Stimulated activated effector memory CD8-positive, alpha-beta T cell treated with anti-CD3 and anti-CD28 coated beads, Interleukin-12 subunit alpha, Interleukin-12 subunit beta, amount 100 ng/mL, for 72 hours (primary cell): ENCODE data around the gene GALC.

Source experiments
- ATAC-seq: fragments of 150-1000 bp; cut with Tn5 transposase; 2 replicates; pipeline ENCODE4 v1.10.0; 2021
- DNase-seq, 2 donors: peaks; one replicate each; pipeline ENCODE4 v3.0.0; 2021 to 2022; ENCODE audit warnings: low spot score in 2 of 2
- H3K27ac Mint-ChIP-seq: one replicate; pipeline ENCODE4 v1.8.0; 2022; ENCODE audit warnings: mild to moderate bottlenecking, mixed read lengths
- H3K36me3 Mint-ChIP-seq: one replicate; pipeline ENCODE4 v1.8.0; 2022; ENCODE audit warnings: mild to moderate bottlenecking, mixed read lengths
- H3K4me1 Mint-ChIP-seq: one replicate; pipeline ENCODE4 v1.8.0; 2022; ENCODE audit warnings: mixed read lengths
- H3K4me3 Mint-ChIP-seq: one replicate; pipeline ENCODE4 v1.8.0; 2022; ENCODE audit warnings: mild to moderate bottlenecking, mixed read lengths
- H3K9me3 Mint-ChIP-seq: one replicate; pipeline ENCODE4 v1.8.0; 2022; ENCODE audit warnings: mixed read lengths

Gene GALC

DNA sequence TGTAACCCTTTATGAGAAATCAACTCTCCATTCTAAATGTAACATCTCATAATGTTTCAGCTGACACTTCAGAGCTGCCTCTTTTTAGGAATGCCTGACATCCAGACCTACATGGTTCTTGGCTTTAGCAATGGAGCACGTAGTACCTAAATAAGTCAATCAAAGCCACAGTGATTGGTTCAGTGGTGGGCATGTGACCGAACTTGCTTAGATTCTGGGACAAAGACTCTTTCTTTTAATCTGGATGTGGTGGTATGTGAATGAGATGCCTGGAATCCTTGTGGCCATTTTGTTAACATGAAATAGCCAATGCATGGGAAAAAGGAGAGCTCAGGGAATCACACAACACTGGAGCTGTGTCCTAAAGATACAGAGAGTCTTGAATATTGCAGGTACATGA, 23.8 kb upstream of the GALC start:
- ATAC-seq (no peak), DNase-seq (no peak)
- H3K9me3 Mint-ChIP-seq, result peaks cover 4% of the 10 kb centered on the region
- peaks cover 64% of the 10 kb centered on the region for H3K36me3 Mint-ChIP-seq
- peak overlapping the region; percentile 81 for H3K27ac Mint-ChIP-seq
- H3K4me1 Mint-ChIP-seq, result peaks cover 68% of the 10 kb centered on the region
- H3K4me3 Mint-ChIP-seq, result peak overlapping the region; percentile 35

DNA sequence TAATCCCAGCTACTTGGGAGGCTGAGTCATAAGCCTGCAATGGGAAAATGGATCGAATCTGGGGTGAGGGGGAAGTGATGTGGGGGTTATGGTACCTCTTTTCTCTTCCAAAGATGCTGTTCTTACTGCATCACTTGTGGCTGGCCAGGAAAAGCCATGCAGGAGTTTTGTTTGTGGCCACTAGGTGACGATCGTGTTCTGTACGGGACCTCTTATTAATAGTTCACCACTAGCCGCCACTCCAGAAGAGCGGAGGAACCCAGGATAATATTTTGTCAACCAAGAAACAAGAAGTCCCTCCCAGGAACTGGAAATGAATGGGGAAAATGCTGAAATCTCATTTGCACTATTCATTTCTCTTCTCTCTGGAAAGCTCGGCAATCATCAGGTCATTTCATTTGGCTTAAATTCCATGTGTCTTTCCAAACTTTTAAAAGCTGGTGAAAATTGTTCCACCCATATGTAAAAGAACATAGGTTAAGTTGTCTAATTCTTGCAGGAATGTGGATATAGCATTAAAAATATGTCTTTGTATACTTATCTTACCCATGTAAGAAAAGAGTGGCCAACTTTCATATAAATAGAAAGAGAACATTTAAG, 20.9 kb upstream of the GALC start:
- Mint-ChIP-seq H3K27ac (peak overlapping the region; percentile 96), H3K36me3 (peaks cover 88% of the 10 kb centered on the region), H3K4me1 (peaks cover 77% of the 10 kb centered on the region), H3K9me3 (no peaks in the 10 kb centered on the region), H3K4me3 (peak overlapping the region; percentile 79)
- peak; percentile 79 for ATAC-seq
- no peak for DNase-seq

DNA sequence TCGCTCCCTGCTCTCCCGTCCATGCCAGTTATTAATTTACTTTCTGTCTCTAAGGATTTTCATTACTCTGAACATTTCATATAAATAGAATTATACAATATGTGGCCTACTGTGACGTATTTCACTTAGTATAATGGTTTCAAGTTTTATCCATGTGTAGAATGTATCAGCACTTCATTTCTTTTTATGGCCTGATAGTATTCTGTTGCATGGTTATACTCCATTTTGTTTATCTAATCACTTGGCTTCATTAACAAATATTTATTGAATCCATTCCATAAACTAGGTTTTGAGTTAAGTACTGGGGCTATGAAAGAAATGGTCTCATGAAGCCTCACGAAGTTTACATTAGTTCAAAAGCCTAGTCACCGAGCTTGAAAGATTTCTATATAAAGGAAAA, 19.5 kb upstream of the GALC start:
- Mint-ChIP-seq H3K9me3 (no peaks in the 10 kb centered on the region), H3K27ac (peak overlapping the region; percentile 96), H3K4me3 (peak overlapping the region; percentile 79), H3K4me1 (peaks cover 78% of the 10 kb centered on the region), H3K36me3 (peaks cover 90% of the 10 kb centered on the region)
- DNase-seq (no peak), ATAC-seq (no peak)

DNA sequence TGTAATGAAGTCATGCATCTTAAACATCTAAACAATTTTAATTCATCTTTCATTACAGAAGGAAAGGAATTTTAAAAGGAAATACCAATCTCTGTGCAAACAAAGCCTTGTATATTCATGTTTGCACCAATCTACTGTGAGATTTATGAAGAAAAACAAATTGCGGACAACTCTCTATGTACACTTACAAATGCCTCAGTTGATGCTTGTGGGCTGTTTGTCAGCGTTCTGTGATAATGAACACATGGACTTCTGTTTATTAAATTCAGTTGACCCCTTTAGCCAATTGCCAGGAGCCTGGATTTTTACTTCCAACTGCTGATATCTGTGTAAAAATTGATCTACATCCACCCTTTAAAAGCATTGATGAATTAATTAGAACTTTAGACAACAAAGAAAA, 17.3 kb upstream of the GALC start:
- Mint-ChIP-seq H3K4me3 (peak overlapping the region; percentile 79), H3K27ac (peak overlapping the region; percentile 96), H3K36me3 (peaks cover 86% of the 10 kb centered on the region), H3K4me1 (peaks cover 68% of the 10 kb centered on the region), H3K9me3 (no peaks in the 10 kb centered on the region)
- ATAC-seq, result no peak
- DNase-seq, result no peak

DNA sequence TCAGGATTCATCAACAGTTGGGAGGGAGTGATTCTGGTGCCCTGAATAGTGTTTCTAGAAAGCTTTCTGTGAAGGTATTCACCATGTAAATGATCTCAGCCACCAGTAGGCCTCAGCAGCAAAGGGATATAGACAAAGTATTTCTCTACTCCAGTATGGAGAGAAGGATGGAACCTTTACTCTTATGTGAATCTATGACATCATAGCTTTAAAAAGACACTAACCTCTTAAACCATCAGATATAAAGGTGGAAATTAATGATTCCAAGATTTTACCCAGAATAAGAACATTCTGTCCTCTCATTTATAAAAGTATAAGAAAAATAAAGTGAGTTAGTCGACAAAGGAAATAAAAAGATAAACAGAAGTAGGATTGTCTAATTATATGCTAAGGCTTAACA, 16.5 kb upstream of the GALC start:
- H3K4me1 Mint-ChIP-seq, result peaks cover 72% of the 10 kb centered on the region
- peak overlapping the region; percentile 96 for H3K27ac Mint-ChIP-seq
- no peak for DNase-seq
- peaks cover 89% of the 10 kb centered on the region for H3K36me3 Mint-ChIP-seq
- no peaks in the 10 kb centered on the region for H3K9me3 Mint-ChIP-seq
- peak overlapping the region; percentile 79 for H3K4me3 Mint-ChIP-seq
- ATAC-seq, result no peak

DNA sequence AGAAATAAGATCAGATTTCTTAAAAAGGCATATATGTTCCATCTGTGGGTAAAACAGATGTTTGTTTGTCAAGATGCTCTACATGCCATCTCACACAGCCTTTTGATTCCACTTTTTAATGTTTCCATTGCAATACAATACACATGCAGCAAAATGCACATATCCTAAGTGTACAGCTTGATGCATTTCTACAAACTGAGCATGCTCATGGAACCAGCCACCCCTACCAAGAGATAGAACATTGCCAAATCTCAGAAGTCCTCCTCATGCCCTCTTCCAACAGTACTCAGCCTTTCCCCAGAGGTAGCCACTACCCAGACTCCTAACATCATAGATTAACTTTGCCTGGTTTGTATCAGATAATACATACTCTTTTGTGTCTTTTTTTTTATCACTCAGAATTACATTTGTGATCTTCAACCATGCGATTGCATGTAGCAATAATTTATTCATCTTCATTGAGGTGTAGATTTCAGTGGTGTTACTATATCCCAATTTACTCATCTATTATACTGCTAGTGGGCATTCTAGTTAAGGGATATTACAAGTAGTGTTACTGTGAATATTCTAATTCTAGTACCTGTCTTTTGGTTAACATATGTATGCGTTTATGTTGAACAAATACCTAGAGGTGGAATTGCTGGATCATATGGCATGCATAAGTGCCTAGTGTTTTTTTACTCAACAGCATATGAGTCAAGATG, 15.2 kb upstream of the GALC start:
- Mint-ChIP-seq H3K4me1 (peaks cover 68% of the 10 kb centered on the region), H3K27ac (peak overlapping the region; percentile 96), H3K36me3 (peaks cover 80% of the 10 kb centered on the region), H3K4me3 (peak overlapping the region; percentile 79), H3K9me3 (no peaks in the 10 kb centered on the region)
- DNase-seq, result no peak
- ATAC-seq, result no peak

DNA sequence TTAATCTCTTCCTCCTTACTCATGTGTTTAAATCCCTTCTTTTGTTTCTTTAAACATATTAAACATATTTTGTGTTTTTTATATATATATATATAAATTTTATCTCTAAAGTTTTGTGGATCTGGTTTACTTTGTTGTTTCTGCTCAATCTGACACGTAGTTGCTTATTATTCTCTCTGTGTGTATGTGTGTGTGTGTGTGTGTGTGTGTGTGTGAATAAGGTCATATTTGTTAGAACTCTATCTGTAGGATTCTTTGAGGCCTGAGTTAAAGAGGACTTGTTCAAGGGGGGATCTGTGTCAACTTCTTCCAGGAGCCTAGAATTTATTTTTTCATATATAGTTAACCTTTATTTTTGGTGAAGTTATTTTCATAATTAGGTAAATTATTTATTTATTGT, 14.6 kb upstream of the GALC start:
- no peak for ATAC-seq
- Mint-ChIP-seq H3K4me3 (peak overlapping the region; percentile 79), H3K4me1 (peaks cover 70% of the 10 kb centered on the region), H3K36me3 (peaks cover 75% of the 10 kb centered on the region), H3K9me3 (no peaks in the 10 kb centered on the region), H3K27ac (peak overlapping the region; percentile 96)
- DNase-seq, result no peak

DNA sequence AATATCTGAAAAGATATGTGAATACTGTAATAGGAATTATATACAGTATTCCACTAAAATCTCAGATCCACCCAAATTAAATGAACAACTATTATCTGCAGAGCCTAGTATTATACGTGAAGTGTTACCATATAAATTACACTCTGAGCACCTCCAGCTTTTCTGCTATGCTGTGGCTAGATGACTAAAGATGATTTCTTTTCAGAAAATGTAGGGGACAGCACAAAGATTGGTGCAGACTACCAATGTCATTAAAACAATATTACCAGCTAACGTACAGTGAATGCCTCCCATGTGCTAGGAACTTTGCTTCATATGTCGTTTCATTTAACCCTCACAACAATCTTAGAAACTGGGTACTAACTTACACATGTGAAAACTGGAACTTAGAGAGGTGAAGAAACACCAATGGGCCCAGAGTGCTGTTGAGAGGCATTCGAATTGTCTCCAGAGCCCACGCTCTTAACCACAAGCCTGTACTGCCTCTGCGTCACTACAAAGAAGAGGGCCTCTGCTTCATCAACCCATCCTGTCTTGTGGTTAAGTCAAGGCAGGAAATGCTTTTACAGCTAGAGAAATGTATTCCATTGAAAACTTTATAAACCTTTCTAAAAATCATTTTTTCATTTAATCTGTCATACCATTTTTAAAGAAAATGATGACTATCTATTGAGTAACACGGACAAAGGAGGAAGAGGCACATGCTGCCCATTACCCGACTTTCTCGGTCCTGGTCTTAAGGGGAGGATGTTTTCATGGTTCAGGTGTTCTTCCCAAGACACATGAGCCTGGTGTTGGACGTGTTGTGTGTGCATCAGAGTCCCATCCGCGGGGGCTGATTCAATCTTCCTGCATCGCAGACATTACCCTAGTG, 13.2 kb upstream of the GALC start:
- peaks cover 61% of the 10 kb centered on the region for H3K36me3 Mint-ChIP-seq
- no peaks in the 10 kb centered on the region for H3K9me3 Mint-ChIP-seq
- ATAC-seq (peak; percentile 98), DNase-seq (peak; percentile 38 to 74)
- H3K27ac Mint-ChIP-seq, result peak overlapping the region; percentile 96
- H3K4me1 Mint-ChIP-seq, result peaks cover 64% of the 10 kb centered on the region
- peak overlapping the region; percentile 79 for H3K4me3 Mint-ChIP-seq

DNA sequence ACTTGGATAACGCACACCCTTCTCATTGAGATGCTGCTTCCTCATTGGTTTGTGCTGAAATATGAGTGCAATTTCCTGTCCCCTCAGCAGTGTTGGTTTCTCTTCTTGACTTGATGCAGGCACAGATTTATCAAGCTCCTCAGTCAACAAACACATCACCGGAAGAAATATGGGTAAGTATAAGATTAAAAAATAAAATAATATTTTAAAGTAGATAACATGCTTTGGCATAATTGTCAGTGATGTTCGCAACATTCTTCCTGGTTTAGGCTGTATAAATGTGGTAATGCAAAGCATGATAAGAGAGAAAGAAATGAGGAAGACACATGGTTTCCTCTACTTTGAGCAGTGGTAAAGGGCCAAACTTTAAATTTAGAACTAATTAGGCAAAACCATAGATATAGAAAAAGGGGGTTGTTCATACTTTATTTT, 12.1 kb upstream of the GALC start, which contains the start of gene GPR65:
TSS of gene GPR65 (plus strand) at position 86 of the 432 bp plus-strand sequence. CDS start 5,713 bp downstream, outside the sequence.
- Mint-ChIP-seq H3K4me3 (peak within 1 kb of the TSS; percentile 79), H3K27ac (peak within 1 kb of the TSS; percentile 96), H3K9me3 (no peaks in the 10 kb centered on the region), H3K4me1 (peaks cover 60% of the 10 kb centered on the region), H3K36me3 (peaks cover 49% of the 10 kb centered on the region)
- ATAC-seq, result peak; percentile 58
- DNase-seq, result peak in 1 of 2 donors; percentile 65

DNA sequence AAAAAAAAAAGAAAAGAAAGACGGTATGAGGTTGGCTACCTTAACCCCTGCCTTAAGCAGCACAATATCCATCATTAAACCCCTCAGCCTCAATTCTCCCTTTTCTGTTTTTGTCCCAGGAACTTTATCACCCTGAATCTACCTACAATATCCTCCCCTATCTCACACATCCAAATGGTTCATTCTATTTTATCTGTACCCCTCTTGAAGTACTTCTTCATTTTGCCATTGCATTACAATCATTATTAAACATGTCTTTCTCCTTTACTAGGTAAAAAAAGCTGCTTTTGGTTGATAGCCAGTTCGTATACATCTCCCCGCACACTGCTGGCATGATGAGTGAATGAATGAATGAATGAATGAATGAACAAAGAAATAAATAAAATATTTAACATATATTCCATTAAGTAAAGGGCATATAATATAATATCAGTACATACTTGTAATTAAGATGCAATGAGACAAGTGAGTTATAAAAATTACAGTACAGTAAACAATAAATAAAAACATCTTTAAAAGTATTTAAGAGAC, 11.6 kb upstream of the GALC start:
- Mint-ChIP-seq H3K9me3 (no peaks in the 10 kb centered on the region), H3K27ac (peak overlapping the region; percentile 96), H3K36me3 (peaks cover 44% of the 10 kb centered on the region), H3K4me1 (peaks cover 57% of the 10 kb centered on the region), H3K4me3 (peak overlapping the region; percentile 79)
- DNase-seq (no peak), ATAC-seq (no peak)

DNA sequence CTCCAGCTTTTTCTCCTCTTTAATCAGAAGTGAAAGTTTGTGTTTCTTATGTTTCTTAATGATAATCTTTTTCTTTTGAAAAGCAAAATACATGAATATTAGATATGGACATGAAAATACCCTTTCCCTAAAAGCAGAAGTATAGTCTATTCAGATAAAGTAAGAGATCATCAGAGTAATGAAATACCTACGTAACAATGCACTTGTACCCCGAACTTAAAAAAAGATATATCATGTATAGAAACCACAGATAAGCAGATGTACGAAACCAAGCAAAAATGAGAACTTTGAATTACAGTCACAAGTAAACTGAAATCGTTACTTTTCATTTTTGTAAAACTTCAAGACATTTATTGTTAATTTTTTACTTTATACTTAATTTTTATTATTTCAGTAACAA, 10.4 kb upstream of the GALC start:
- DNase-seq (no peak), ATAC-seq (no peak)
- Mint-ChIP-seq H3K36me3 (peaks cover 33% of the 10 kb centered on the region), H3K27ac (no peak overlapping the region), H3K9me3 (no peaks in the 10 kb centered on the region), H3K4me1 (peaks cover 56% of the 10 kb centered on the region), H3K4me3 (peak overlapping the region; percentile 26)

DNA sequence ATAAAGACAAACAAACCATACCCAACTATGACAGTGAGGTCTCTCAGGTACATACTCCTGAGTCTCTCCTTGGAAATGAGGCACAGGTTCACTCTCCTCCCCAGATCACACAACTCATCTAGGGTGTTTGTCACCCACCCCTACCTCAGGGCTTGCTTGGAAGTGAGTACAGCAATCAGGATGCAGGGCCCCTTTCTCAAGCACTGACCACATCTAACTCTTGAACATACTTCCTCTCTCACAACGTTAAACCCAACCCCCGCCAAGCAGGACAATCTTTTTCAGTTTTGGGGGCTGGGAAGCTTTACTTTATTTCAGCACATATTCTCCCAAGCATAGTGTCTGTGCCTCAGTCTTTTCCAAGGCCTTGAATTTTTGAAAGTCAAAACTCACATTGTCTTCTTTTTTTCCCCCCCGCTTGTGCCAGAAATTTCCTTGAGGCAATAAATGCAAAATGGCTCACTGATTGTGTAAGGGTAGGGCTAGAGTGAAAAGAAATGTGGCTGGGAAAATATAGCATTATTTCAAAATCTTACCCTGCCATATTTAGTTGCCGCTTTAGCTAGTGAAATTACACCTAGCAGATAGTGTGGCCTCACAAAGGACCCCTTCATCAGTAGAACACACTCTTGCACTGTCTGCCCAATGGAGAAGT, 9.6 kb upstream of the GALC start:
- Mint-ChIP-seq H3K36me3 (peaks cover 24% of the 10 kb centered on the region), H3K27ac (peak overlapping the region; percentile 79), H3K4me1 (peaks cover 48% of the 10 kb centered on the region), H3K9me3 (no peaks in the 10 kb centered on the region), H3K4me3 (peak overlapping the region; percentile 26)
- ATAC-seq (no peak), DNase-seq (no peak)

DNA sequence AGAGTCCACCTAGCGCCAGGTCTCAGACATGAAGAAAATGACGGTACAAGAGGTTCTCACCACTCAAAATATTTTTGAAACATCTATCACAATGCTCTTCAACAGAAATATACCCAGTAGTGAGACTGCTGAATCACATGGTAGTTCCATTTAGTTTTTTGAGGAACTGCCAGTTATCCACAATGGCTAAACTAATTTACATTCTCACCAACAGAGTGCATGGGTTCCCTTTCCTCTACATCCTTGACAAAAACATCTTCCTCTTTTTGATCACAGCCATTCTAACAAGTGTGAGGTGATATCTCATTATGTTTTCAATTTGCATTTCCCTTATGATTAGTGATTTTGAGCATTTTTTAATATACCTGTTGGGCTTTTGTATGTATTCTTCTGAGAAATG, 6.3 kb upstream of the GALC start:
- Mint-ChIP-seq H3K9me3 (no peaks in the 10 kb centered on the region), H3K4me3 (no peak overlapping the region), H3K27ac (no peak overlapping the region), H3K36me3 (peaks cover 8% of the 10 kb centered on the region), H3K4me1 (peaks cover 53% of the 10 kb centered on the region)
- DNase-seq (no peak), ATAC-seq (no peak)

DNA sequence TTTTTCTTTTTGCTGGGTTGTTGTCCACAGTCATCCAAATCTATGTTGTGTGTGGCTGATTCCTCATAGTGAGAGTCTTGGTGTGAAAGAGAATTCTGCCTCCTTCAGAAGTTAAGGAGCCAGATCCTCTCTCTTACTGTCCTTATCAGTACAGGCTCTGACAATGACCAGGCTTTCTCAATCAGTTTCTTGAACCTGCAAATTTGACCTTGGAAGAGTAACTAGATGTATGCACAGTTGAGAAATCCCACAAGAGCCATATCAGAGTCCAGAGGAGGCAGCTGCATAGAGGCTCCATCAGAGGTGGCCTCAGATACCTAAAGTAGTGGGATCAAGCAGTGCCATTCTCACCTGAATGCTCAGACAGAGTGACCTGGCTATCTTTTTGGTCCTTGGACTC, 5.5 kb upstream of the GALC start:
- Mint-ChIP-seq H3K4me3 (no peak overlapping the region), H3K9me3 (no peaks in the 10 kb centered on the region), H3K36me3 (peaks cover 16% of the 10 kb centered on the region), H3K27ac (no peak overlapping the region), H3K4me1 (peaks cover 60% of the 10 kb centered on the region)
- ATAC-seq (no peak), DNase-seq (no peak)

DNA sequence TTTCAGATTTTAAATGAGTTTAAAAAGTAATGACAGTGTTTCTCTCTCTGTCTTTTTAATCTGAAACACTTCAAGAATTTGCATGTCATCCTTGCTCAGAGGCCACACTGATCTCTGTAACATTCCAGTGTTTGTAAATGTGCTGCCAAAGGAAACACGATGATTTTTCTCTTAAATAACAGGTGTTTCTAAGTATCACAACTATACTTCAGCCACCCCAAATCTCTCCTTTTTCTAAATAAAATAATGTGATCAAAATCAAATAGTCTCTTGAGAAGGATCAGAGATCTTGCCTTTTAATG, 3.3 kb upstream of the GALC start:
- no peak for ATAC-seq
- no peak for DNase-seq
- H3K36me3 Mint-ChIP-seq, result peaks cover 36% of the 10 kb centered on the region
- no peaks in the 10 kb centered on the region for H3K9me3 Mint-ChIP-seq
- peak overlapping the region; percentile 91 for H3K4me3 Mint-ChIP-seq
- H3K27ac Mint-ChIP-seq, result peak overlapping the region; percentile 97
- H3K4me1 Mint-ChIP-seq, result peaks cover 65% of the 10 kb centered on the region
